ENCODE measurements around the gene PEAR1.

Gene PEAR1

DNA sequence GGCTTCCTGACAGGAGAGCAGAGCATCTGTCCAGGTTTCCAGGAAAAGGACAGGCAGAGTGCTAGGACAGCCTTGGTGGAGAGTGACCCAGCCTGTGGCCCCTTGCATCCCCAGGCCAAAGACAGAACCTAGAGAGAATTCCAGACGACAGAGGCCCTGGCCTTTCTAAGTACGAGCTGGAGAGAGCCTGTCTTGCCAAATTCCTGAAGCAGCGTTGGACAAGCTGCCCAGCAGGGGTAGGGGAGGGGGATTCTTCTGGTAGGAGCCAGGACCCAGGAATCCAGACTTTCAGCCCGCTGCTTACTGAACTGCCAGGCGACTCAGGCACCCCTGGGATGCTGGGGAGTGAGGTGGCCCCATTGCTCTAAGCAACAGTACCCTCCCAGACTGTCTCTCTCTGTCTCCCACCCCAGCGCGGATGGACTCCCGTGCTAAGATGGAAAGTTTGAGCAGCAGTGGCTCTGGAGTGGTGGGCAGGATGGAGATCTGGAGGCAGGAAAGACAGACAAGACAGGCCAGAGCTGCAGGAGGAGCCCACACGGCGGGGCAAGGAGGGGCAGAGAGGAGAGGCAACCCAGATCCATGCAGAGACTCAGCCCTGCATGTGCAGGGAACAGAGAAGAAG, 8.8 kb upstream of the PEAR1 start:
- DNase-seq, result no peak

DNA sequence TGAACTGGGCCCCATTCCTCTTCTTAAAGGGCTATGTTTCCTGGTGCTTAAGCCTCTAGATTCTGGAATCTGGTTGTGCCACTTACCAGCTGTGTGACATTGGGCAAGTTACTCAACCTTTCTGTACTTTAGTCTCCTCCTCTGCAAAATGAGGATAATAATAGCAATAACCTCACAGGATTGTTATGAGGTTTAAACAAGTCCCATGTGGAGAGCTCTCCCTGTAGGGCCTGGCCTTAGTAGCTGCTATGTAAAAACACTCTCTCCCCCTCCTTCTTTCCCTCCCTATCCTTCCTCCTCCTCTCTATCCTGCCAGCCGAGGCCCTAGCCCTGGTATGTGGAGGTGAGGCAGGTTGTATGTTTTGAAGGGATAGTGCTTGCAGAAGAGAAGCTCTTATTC, 8.2 kb upstream of the PEAR1 start:
- no peak for DNase-seq

DNA sequence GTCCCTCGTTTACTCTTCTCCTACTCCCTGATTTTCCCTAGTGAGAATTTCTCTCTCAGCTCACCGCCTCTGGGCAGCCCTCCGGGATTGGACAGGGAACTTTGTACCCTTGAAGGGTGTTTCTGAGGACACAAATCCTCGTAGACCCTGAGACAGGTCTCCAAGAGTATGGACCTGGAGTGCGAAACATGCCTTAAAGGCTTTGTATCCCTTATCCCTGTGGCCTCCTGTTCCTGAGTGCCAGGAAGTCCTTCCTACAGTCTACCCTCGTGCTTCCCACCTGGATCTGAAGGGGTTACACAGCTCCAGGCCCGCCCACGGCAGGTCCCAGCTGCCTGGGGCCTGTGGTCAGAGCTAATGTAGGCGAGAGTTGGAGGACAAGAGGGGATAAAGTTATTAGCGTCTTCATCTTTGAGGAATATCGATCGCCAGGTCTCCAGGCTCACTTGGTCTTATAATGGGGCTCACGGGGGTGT, 7.6 kb upstream of the PEAR1 start:
- no peak for DNase-seq

DNA sequence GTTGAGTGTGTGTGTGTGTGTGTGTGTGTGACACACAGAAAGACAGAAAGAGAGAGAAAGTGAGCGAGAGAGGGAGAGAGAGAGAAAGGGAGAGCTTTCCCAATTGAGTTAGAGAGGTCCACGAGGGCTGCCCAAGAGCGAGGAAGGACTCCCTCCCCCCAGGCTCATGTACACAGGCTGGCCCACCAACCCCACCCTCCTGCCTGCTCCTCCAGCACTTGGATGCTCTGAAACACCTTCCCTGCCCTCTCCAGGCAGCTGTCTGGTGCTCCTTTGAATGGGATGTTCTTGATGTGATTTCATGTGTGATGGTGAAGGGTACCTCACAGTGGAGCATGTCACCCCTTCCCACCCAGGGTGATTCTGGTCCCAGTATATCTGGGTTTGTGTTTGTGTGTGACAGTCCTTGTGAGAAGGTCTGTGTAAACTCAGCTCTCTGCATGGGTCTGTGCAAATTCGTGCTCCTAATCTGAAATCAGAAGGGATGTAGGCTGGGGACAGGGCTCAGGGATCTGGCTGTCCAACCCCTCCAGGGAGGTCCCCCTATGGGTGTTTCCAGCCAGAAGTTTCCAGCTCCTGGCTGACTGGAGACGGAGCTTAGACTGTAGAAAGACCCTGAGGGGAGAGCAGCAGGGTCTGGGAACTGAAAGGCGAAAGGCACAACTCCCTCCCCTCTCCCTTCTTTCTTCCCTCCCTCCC, 6.8 kb upstream of the PEAR1 start:
- no peak for DNase-seq

DNA sequence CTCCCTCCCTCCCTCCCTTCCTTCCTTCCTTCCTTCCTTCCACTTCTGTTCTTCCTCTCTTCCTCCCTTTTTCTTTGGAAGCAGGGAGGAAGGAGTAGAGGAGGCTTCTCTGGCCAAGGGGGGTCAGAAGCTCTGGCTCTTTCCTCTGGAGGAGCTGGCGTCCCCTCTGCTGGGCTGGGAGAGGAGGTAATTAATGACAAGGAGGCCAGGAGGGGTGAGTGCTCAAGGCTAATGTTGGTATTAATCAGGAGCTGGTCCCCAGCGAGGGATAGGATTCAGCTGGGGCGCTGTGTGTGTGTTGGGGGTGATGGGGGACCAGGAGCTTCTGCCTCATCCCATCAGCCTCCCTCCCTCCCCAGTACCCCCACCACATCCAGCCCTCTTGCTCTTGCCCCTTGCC, 6.2 kb upstream of the PEAR1 start:
- DNase-seq, result no peak

DNA sequence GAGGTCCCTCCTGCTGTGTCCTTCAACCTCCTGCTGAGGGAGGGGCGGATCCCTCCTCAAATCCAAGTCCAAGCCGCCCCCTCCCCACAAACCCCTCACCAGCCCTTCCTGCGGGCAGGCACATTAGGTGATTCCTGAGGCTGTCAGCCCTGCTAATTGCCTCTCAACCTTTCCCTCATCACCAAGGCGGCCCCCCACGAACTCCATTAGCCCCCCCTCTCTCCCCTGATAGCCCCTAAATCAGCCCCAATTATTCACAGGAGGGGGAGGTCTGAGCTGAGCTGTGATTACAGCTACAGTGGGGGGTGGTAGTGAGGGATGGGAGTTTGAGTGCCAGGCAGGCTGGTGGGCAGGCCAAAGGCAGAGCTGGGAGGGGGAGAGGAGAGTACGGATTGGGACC, 5.8 kb upstream of the PEAR1 start:
- DNase-seq, result no peak

DNA sequence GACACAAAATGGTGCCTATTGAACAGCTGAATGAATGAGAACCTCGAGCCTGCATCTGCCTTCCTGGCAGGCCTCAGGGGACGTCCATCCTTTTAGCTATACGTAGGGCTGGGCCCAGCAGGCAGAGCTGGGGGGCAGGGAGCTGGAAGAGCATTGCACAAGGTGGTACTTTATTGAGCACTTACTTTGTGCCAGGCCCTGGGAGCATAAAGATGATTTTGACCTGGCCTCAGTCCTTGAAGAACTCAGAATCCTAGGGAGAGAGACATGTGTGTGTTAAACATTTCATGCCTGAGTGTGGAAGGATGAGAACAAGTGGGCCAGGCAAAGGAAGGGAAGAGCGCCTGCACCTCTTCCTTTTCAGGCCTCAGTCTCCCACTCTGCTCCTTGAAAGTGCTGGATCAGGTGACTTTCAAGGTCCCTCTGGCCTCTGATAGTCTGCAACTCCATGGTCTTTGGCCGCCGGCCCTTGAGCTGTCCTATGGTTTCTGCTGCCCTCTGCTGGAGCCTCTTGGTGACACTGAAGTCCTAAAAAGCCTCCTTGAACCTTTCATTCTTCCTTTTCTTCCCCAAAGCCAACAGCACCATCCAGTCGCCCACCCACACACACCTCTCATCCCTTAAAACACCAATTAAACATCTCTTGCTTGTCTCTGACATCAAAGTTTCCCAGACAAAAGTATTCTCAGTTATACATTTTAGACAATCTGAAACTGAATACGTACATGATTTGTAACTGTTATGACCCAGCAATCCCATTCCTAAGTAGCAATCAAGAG, 3.5 kb upstream of the PEAR1 start:
- peak; percentile 83 to 85 for DNase-seq

DNA sequence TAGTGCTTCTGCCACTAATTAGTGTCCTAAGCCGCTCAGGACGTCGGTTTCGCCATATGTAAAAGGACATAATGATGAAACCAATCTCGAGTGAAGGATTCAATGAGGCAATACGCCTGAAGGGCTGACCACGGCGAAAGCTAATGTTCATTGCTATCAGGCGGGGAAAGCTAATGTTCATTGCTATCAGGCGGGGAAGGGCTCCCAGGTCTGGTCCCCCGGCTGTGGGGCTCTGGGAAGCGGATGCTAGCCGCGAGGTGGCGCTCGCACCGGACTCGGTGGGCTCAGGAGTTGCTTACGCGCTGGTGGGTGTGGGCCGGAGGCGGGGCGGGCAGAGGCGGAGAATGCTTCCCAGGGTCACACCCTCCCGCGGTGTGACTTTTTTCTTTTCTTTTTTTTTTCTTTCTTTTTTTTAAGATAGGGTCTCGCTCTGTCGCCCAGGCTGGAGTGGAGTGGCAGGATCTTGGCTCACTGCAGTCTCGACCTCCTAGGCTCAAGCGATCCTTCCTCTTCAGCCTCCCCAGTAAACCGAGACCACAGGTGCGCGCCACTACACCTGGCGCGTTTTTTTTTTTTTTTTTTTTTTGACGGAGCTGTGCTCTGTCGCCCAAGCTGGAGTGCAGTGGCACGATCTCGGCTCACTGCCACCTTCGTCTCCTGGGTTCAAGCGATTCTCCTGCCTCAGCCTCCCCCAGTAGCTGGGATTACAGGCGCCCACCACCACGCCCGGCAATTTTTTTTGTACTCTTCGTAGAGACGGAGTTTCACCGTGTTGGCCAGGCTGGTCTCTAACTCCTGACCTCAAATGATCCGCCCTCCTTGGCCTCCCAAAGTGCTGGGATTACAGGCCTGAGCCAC, 1.1 kb upstream of the PEAR1 start:
- peak; percentile 80 to 92 for DNase-seq

DNA sequence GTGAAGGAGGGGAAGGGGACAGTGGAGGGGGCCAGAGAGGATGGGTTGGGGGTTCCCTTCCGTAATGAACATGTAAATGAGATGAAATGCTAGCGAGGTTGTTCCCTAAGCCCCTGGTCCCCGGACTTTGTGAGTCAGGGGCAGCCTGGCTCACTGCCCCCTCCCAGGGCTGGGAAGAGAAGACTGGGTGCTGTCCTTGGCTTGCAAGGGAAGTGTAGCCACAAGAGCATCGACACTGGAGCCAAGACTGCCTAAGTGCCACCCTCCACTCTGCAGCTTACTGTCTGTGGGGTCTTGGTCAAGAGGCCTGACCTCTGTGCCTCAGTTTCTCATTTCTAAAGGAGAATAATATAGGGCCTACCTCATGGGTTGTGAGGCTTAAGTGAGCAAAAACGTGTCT, 483 bp downstream of the PEAR1 start:
- DNase-seq, result no peak

DNA sequence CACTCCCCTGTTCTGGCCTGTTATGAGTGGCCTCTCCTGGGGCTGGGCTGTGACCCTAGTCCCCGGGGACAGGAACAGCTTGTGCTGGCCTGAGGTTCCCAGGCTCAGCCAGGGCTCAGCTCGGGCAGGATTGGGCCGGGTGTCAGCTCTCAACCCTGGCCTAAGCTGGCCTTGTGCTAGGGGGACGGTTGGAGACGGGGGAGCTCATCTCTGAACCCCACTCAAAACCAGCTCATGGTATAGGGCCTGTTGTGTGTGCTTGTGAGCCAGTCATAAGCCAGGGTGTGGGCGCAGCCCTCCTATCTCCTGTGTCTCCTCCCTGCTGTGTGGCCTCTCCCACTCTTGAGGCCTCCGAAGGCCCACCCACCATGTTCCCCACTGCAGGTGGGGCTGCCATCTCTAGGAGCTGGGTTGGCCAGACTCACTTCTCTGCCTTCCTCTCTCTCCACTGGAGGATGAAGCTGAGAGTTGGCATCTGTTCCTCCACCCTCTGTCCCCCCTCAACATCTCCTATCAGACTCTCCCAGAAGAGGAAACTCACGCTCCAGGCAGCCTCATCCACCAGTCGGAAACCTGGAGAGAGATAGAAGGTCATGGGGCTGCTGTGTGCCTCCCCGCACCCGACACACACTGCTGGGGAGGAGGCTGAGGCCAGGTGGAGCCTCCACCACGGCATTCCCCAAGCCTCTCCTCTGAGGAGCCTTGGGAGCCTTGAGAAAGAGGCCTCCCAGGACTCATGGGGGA, 1.4 kb downstream of the PEAR1 start:
- no peak for DNase-seq

DNA sequence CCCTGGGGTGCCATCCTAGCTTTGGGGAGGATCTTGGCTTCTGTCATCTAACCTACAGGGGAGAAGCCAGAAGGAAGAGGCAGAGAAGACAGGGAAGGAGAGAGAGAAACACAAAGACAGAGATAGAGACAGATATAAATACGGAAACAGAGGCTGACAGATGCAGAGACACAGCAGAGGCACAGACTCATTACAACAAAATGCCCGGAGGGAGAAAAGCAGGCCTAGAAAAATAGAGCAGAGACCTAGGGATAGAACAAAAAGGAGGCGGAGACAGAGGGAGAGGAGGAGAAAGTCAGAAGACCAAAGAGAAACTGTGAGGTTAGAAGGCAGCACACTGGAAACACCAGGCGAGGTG, 1.9 kb downstream of the PEAR1 start:
- no peak for DNase-seq

DNA sequence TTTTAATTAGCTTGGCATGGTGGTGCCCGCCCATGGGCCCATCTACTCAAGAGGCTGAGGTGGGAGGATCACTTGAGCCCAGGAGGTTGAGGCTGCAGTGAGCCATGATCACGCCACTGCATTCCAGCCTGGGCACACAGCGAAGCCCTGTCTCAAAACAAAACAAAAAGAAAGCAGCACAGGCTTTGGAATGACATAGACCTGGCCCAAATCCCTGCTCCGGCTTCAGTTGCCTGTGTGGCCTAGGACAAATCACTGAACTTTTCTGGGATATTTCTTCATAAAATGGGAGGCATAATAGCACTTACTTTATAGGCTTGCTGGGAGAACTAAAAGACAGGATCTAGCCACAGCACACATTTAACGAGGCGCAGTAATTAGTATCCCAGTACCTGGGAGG, 2.4 kb downstream of the PEAR1 start:
- no peak for DNase-seq

DNA sequence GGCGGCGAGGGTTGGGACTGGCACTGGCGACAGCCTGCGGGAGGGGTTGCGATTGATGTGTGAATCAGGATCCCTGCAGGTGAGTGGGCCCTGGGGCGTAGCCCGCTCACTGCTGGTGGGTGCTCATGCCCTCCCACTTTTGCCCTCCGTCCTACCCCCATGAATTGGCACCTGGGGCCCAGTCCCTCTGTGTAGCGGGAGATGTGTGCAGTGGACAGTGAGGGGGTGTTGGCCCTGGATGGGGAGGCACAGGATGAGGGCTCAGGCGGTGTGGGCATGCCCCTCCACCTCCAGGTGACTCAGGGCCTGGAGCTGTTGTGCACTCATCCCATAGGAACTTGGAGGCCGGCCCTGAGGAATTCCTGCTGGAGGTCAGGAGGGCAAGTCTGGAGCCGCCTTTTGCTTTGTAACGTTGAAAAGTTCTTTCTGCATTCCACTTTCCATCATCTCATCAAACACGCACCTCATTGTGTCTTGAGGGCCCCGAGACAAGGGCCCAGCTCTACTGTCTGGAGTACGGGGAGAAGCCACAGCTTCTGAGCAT, 3.0 kb downstream of the PEAR1 start:
- DNase-seq, result no peak

DNA sequence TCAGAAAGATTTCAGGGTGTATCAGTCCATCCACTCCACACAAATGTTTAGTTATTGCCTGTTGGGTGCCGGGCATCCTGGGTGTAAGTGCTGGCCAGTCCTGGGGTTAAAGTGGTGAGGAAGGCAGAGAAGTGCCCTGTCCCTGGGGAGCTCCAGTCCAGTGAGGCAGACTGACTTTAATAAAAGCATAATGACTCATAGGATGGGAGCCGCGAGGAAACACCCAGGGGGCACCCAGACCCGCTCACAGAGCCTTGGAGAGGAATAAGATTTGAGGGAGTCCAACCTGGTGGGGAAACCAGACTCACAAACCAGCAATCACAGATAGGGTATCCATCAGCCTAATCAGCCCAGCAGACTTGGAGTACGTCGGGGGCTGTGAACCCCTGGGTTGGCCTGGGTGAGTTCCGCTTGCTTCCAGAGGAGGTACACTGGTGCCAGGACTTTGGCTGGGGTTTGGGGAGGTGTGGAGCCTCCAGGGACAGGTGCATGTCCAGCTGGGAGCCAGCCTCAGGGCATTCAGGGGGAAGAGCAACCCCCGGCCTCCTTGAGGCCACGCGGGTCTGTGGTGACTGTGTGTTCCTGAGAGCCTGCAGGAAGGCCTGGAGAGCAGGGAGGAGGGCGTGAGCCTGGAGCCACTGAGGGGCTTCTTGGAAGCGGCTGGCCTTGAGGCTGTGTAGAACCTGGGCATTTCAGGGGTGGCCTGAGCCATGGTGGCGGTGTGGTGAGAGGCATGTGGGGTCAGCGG, 3.7 kb downstream of the PEAR1 start:
- DNase-seq, result no peak

DNA sequence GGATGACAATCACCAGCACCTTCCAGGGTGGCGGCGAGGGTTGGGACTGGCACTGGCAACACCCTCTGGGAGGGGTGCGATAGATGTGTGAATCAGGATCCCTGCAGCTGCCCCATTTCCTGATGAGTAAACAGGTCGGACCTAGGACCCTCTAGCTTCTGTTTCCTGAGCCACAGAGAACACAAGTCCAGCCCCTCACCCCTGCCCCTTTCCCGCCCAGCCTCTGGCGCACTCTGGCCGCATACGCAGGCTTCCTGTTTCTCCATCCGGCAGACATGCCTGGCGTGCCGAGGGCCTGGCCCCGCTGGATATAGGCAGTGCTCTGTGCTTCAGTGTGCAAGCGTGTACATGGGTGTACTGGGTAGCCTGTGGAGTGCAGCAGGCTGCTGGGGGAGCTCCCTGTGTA, 4.6 kb downstream of the PEAR1 start:
- no peak for DNase-seq

DNA sequence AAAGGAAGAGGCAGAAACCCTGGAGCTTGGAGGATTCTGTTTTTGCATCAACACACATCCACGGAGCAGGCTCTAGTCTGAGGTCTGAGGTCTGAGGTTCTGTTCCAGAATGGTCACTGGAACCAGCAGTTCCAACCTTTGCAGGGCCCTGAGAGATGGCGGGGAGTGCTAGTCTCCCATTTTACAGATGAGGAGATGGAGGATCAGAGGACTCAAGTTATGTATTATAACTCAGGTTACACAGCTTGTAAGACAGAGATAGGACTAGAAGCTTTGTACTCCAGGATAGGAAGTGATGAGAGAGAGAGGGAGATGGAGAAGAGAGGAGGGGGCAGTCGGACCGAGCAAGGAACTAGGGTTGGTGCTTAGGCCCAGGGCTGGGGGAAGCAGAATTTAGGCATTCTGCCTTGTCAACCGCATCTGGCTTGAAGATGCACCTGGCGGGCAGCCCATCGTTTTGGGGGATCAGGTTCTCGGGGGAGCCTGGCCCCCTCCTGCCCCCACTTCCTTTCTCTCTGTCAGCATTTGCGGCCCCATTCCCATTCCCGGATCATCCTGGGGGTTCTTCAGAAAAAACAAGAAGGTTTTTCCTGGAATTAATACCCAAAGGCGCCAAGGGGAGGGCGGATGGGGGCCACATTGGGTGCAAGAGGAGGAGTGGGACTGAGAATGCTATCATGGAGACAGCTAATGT, 5.6 kb downstream of the PEAR1 start:
- no peak for DNase-seq

DNA sequence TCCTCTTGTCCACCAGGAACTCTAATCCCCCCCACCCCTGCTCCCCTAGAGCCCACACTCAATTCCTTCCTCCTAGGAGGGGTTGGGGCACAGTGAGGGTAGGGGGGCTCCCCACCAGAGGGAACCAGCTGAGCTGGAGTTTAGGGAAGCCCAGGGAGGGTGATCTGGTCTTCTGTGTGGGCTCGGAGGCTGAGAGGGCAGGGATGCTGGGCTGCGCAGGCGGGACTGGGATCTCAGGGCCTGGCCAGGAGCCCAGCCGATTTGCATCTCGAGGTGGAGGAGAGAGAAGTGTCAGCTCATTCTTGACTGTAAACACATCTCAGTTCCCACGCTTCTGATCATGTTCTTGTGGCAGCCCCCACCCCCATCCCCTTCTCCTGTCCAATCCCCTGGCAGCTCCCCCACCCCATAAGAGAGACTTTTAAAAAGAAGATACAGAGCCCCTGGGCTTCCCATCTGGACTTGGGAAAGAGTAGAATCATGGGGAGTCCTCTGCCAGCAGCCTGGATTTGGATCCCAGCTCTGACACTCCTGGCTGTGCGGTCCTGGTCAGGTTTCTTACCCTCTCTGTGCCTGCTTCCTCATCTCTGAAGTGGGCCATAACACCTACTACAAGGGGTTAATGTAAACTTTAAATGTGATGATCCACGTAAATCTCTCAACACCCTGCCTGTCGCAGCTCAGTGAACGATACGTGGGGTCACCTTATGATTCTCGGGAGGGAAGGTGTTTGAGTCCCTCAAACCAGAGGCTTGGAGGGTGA, 6.6 kb downstream of the PEAR1 start:
- no peak for DNase-seq

DNA sequence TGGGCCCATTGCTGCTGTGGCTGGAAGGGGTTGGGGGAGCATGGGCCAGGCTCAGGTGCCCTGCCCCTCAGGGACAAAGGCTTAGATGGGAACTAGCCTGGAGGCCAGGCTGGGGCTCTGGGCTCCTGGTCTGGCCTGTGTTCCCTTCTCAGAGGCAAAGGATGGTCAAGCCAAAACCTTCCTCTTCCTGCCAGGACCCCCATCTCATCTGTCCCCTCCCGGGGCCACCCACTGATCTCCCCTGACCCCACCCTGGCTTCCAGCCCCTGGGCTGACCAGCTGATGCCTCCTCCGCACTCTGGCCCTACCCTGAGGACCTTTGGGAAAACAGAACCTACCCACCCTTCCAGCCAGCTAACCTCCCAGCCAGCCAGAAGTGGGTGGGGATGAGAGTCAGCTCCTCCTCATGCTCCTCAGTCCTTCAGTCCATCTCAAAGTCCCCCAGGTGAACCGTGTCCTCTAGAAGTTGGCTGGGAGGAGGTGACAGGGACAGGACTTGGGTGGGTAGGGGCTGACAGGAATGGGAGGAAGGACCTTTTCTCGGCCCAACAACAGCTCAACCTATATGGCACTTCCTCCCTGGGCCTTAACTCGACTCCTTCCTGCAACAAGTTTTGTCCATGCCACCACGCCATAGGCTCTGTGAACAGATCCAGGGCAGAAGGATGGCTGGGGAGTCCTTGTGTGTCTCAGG, 7.5 kb downstream of the PEAR1 start:
- no peak for DNase-seq

DNA sequence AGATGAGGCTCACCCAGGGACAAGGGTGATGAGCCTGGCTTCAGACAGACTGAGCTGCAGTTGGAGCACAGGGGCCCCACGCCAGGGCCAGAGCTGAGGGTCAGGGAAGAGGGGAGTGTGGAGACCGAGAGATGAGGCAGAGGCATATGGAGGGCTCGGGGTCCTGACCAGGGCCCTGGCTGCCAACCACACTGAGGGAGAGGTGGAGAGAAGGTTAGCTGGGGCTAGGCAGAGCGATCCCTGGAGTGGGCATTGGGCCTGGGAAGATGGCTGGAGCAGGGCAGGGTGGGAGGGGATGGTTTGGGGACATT, 8.0 kb downstream of the PEAR1 start:
- no peak for DNase-seq
